Measurements from ENCODE around the gene HSPA1A. TPM values are rescaled to one million over a fixed set of nuclear protein-coding genes. Genes with fewer than 3 reads are reported as not detected.
A peak's percentile ranks its signal among the peaks of the same experiment; 100 is the strongest.

The HSPA1A gene
- polyA plus RNA-seq, 3 donors: 144 to 215 (median 200) TPM

- Histone ChIP-seq H3K9me3 (replicated peaks in 1 of 2; ENCODE audit: control insufficient read depth in 1 of 2, insufficient read depth in 1 of 2, low read length in 2 of 2) (no peaks in the 10 kb centered on the region), H3K79me2 (ENCODE audit: insufficient read depth, low read length) (peaks cover 16% of the 10 kb centered on the region), H3K4me1 (ENCODE audit: control insufficient read depth in 1 of 2, insufficient read depth in 2 of 2, low read length in 2 of 2) (peaks cover 22 to 28% of the 10 kb centered on the region in 2 donors), H4K20me1 (ENCODE audit: insufficient read depth, low read length) (peaks cover 6% of the 10 kb centered on the region), H3K27me3 (ENCODE audit: control insufficient read depth in 2 of 2, insufficient read depth in 2 of 2, low read length in 2 of 2) (no peaks in the 10 kb centered on the region), H3K4me2 (replicated peaks; ENCODE audit: extremely low read depth, low read length, poor library complexity, severe bottlenecking) (peak overlapping the region; percentile 84), H2AFZ (ENCODE audit: insufficient read depth, low read depth, low read length, poor library complexity, severe bottlenecking) (peak overlapping the region; percentile 80), H3K9ac (ENCODE audit: insufficient read depth, low read length, poor library complexity, severe bottlenecking) (peak overlapping the region; percentile 83), H3K4me3 (replicated peaks in 1 of 3; ENCODE audit: low read depth in 2 of 3, low read length in 3 of 3) (peak overlapping the region; percentile 55 to 97 (median 85)), H3K36me3 (replicated peaks in 1 of 2; ENCODE audit: control insufficient read depth in 1 of 2, insufficient read depth in 2 of 2, low read length in 2 of 2) (peaks cover 35 to 44% of the 10 kb centered on the region in 2 donors), H3K27ac (ENCODE audit: low read depth in 1 of 2, low read length in 2 of 2) (peak overlapping the region; percentile 72 to 89)
- H3K9me3 Mint-ChIP-seq: peaks cover 0 to 2% (median 0%) of the 10 kb centered on the region in 7 donors
- intact Hi-C loops (cut with micrococcal nuclease): loop anchor here (2.0 to 10.0 kb wide), 3 partner anchors 25 to 317 kb away; partner anchors contain the start of genes ATP6V1G2 (in 1 of the 2), DDX39B (in 1 of the 2), EHMT2 (in 1 of the 2) and NFKBIL1 (in 1 of the 2)
- peaks cover 23% of the 10 kb centered on the region for H3K4me1 Mint-ChIP-seq
- H3K36me3 Mint-ChIP-seq: peaks cover 33 to 46% of the 10 kb centered on the region in 2 donors
- H3K27ac Mint-ChIP-seq: peak overlapping the region; percentile 93 to 98 (median 96)
- WGBS (ENCODE audit: insufficient coverage): 42% methylated on average over 16 of the region's 17 CpGs
- TF ChIP-seq CTCF (IDR thresholded peaks at IDR 0.05): no peak
- peak overlapping the region; percentile 94 to 98 for H3K4me3 Mint-ChIP-seq
- no peak for DNase-seq
- H3K27me3 Mint-ChIP-seq (ENCODE audit: low read depth in 3 of 3): peaks cover 0 to 2% (median 2%) of the 10 kb centered on the region in 3 donors
Observed at GRCh38 chr6:31861919-31862343, 46.6 kb downstream of the HSPA1A start.

GRCh38 chr6:31862344-31863235 lies 47.2 kb downstream of the HSPA1A start, which contains the start of gene NEU1:
NEU1 (minus strand) TSS chr6:31862821; CDS start chr6:31862776, 45 bp downstream.
- Mint-ChIP-seq H3K4me1 (peaks cover 23% of the 10 kb centered on the region), H3K9me3 (peaks cover 0 to 2% (median 0%) of the 10 kb centered on the region in 7 donors), H3K4me3 (peak within 1 kb of the TSS; percentile 94 to 98), H3K27ac (peak within 1 kb of the TSS; percentile 93 to 98 (median 96)), H3K36me3 (peaks cover 27 to 39% of the 10 kb centered on the region in 2 donors), H3K27me3 (ENCODE audit: low read depth in 3 of 3) (peaks cover 0 to 2% (median 2%) of the 10 kb centered on the region in 3 donors)
- peak within 1 kb of the TSS; percentile 72 to 89 for H3K27ac ChIP-seq (ENCODE audit: low read depth in 1 of 2, low read length in 2 of 2)
- H3K36me3 ChIP-seq (replicated peaks in 1 of 2; ENCODE audit: control insufficient read depth in 1 of 2, insufficient read depth in 2 of 2, low read length in 2 of 2): peaks cover 30 to 37% of the 10 kb centered on the region in 2 donors
- peak within 1 kb of the TSS; percentile 69 to 97 (median 85) for H3K4me3 ChIP-seq (replicated peaks in 1 of 3; ENCODE audit: low read depth in 2 of 3, low read length in 3 of 3)
- no peaks in the 10 kb centered on the region for H3K27me3 ChIP-seq (ENCODE audit: control insufficient read depth in 2 of 2, insufficient read depth in 2 of 2, low read length in 2 of 2)
- peaks cover 16% of the 10 kb centered on the region for H3K79me2 ChIP-seq (ENCODE audit: insufficient read depth, low read length)
- peak within 1 kb of the TSS; percentile 83 for H3K9ac ChIP-seq (ENCODE audit: insufficient read depth, low read length, poor library complexity, severe bottlenecking)
- peak; percentile 100 for DNase-seq
- peaks cover 6% of the 10 kb centered on the region for H4K20me1 ChIP-seq (ENCODE audit: insufficient read depth, low read length)
- TF ChIP-seq CTCF (IDR thresholded peaks at IDR 0.05): no peak
- peaks cover 22 to 28% of the 10 kb centered on the region in 2 donors for H3K4me1 ChIP-seq (ENCODE audit: control insufficient read depth in 1 of 2, insufficient read depth in 2 of 2, low read length in 2 of 2)
- WGBS (ENCODE audit: insufficient coverage): under 1% methylated on average over 55 of the region's 64 CpGs
- H2AFZ ChIP-seq (ENCODE audit: insufficient read depth, low read depth, low read length, poor library complexity, severe bottlenecking): peak within 1 kb of the TSS; percentile 83
- peak within 1 kb of the TSS; percentile 84 for H3K4me2 ChIP-seq (replicated peaks; ENCODE audit: extremely low read depth, low read length, poor library complexity, severe bottlenecking)
- intact Hi-C loops (cut with micrococcal nuclease): loop anchor here (2.0 to 10.0 kb wide), 3 partner anchors 26 to 318 kb away; partner anchors contain the start of genes ATP6V1G2 (in 1 of the 2), DDX39B (in 1 of the 2), EHMT2 (in 1 of the 2) and NFKBIL1 (in 1 of the 2)
- no peaks in the 10 kb centered on the region for H3K9me3 ChIP-seq (replicated peaks in 1 of 2; ENCODE audit: control insufficient read depth in 1 of 2, insufficient read depth in 1 of 2, low read length in 2 of 2)
